Left hindlimb (tissue), 1 donor: ENCODE results near the gene LENEP.

Experiments
- DNase-seq: peaks from one replicate; pipeline ENCODE4 v3.0.0-alpha.2; 2018

Gene LENEP

GRCh38 chr1:154961207-154962155 is 31.9 kb upstream of the LENEP start, which contains the start of gene PYGO2:
Gene PYGO2, minus strand, starts transcription at chr1:154961782. Its CDS starts 206 bp downstream, at chr1:154961576.
- peak; percentile 88 for DNase-seq

GRCh38 chr1:154962156-154962749 is 31.1 kb upstream of the LENEP start:
- DNase-seq = no peak

- no peak for DNase-seq
Observed at GRCh38 chr1:154962795-154963330, 30.5 kb upstream of the LENEP start.

- no peak for DNase-seq
Observed at GRCh38 chr1:154963643-154964042, 29.7 kb upstream of the LENEP start.

- peak; percentile 17 for DNase-seq
Observed at GRCh38 chr1:154964359-154964758, 29.0 kb upstream of the LENEP start.

- DNase-seq = peak; percentile 29
Observed at GRCh38 chr1:154966111-154966510, 27.3 kb upstream of the LENEP start.

- DNase-seq = peak; percentile 12
Observed at GRCh38 chr1:154967331-154967950, 25.9 kb upstream of the LENEP start.

GRCh38 chr1:154968731-154969130 is 24.7 kb upstream of the LENEP start:
- peak; percentile 28 for DNase-seq

GRCh38 chr1:154969246-154969645 is 24.1 kb upstream of the LENEP start:
- DNase-seq = peak; percentile 17

GRCh38 chr1:154969860-154970452 is 23.4 kb upstream of the LENEP start:
- peak; percentile 68 for DNase-seq

- DNase-seq = peak; percentile 96
Observed at GRCh38 chr1:154970631-154971340, 22.6 kb upstream of the LENEP start, which contains the start of gene SHC1. Gene SHC1, minus strand, starts transcription at chr1:154970747. Its CDS starts 221 bp downstream, at chr1:154970526.

GRCh38 chr1:154971341-154971998 is 21.9 kb upstream of the LENEP start:
- no peak for DNase-seq

- DNase-seq = no peak
Observed at GRCh38 chr1:154972213-154972516, 21.2 kb upstream of the LENEP start.

- DNase-seq = peak; percentile 83
Observed at GRCh38 chr1:154972517-154973343, 20.7 kb upstream of the LENEP start.

GRCh38 chr1:154973344-154974101 is 19.9 kb upstream of the LENEP start:
- peak; percentile 95 for DNase-seq

- DNase-seq = peak; percentile 99
Observed at GRCh38 chr1:154974102-154974807, 19.1 kb upstream of the LENEP start, which contains the start of gene CKS1B. Gene CKS1B, plus strand, starts transcription at chr1:154974681. Its CDS starts 65 bp downstream, at chr1:154974746.

GRCh38 chr1:154974808-154975408 is 18.5 kb upstream of the LENEP start:
- DNase-seq = peak; percentile 97

GRCh38 chr1:154975409-154976059 is 17.9 kb upstream of the LENEP start:
- peak; percentile 78 for DNase-seq
